K562 (cell line): ENCODE data around the gene EIF3K. TPM values are rescaled to one million over a fixed set of nuclear protein-coding genes. Genes with fewer than 3 reads are reported as not detected.

Experiments
- ARID2 ChIP-seq: fragments of 450-650 bp; IDR thresholded peaks from 2 replicates; pipeline ENCODE4 v1.6.1; 2017; ENCODE audit warnings: antibody characterized with exemption, mild to moderate bottlenecking
- BRD4 ChIP-seq: fragments of 200-600 bp; sonication (generic); IDR thresholded peaks from 2 replicates; pipeline ENCODE4 v1.6.1; 2017; ENCODE audit warnings: inconsistent platforms
- CHD2 ChIP-seq: IDR thresholded peaks from 2 replicates; pipeline ENCODE4 v1.6.1; 2011; ENCODE audit warnings: low read depth, low read length
- DPF2 ChIP-seq: fragments of 450-650 bp; IDR thresholded peaks from 2 replicates; pipeline ENCODE4 v1.6.1; 2016
- ETV6 ChIP-seq, 3 experiments: fragments of 150-350 bp in 1 of 3; sonication (generic) in 1 of 3; formaldehyde crosslinking in 1 of 3; IDR thresholded peaks; 2 replicates each; pipeline versions ENCODE4 v1.6.1 to v1.8.0; 2014 to 2022; ENCODE audit warnings: borderline replicate concordance in 2 of 3, low read depth in 2 of 3, antibody characterized with exemption in 1 of 3, low read length in 1 of 3, mild to moderate bottlenecking in 1 of 3, missing genetic modification reagents in 1 of 3
- HNRNPLL ChIP-seq: fragments of 200-400 bp; formaldehyde crosslinking; IDR thresholded peaks from 2 replicates; pipeline ENCODE4 v1.6.1; 2017; ENCODE audit warnings: low read length, low read depth, mild to moderate bottlenecking; ENCODE audit not compliant: poor library complexity, severe bottlenecking
- NKRF ChIP-seq: fragments of 450-650 bp; IDR thresholded peaks from 2 replicates; pipeline ENCODE4 v1.6.1; 2016; ENCODE audit warnings: borderline replicate concordance
- NR2C1 ChIP-seq, 2 experiments: fragments of 450-650 bp; IDR thresholded peaks; 2 replicates each; pipeline ENCODE4 v1.6.1; 2017; ENCODE audit warnings: mild to moderate bottlenecking in 2 of 2, antibody characterized with exemption in 1 of 2, inconsistent platforms in 1 of 2, missing compliant biosample characterization in 1 of 2, missing genetic modification characterization in 1 of 2
- PCBP1 ChIP-seq: fragments of 200-400 bp; formaldehyde crosslinking; IDR thresholded peaks from 2 replicates; pipeline ENCODE4 v1.6.1; 2018; ENCODE audit warnings: mild to moderate bottlenecking, low read depth, low read length; ENCODE audit not compliant: poor library complexity, severe bottlenecking
- PHF20 ChIP-seq: fragments of 450-650 bp; IDR thresholded peaks from 2 replicates; pipeline ENCODE4 v1.6.1; 2018; ENCODE audit not compliant: partially characterized antibody
- SOX6 ChIP-seq: fragments of 450-650 bp; IDR thresholded peaks from 2 replicates; pipeline ENCODE4 v1.6.1; 2014; ENCODE audit warnings: mild to moderate bottlenecking
- SRF ChIP-seq, 2 experiments: fragments of 250-450, 450-650 bp in 1 of 2; sonication (Bioruptor Pico) in 1 of 2; sonication (generic) in 1 of 2; formaldehyde crosslinking; IDR thresholded peaks; 2 replicates each; pipeline versions ENCODE4 v1.5.0 to v1.5.1; 2020 to 2022; ENCODE audit warnings: mild to moderate bottlenecking in 1 of 2, missing genetic modification reagents in 1 of 2
- TAF7 ChIP-seq: fragments of 450-650 bp; IDR thresholded peaks from 2 replicates; pipeline ENCODE4 v1.6.1; 2016; ENCODE audit warnings: missing genetic modification characterization, missing compliant biosample characterization
- TOE1 ChIP-seq, 2 experiments: fragments of 450-650 bp in 1 of 2; sonication (generic) in 1 of 2; formaldehyde crosslinking in 1 of 2; IDR thresholded peaks; 2 replicates each; pipeline versions ENCODE4 v1.7.1 to v1.8.0; 2016 to 2022; ENCODE audit warnings: borderline replicate concordance in 2 of 2, mild to moderate bottlenecking in 2 of 2, antibody characterized with exemption in 1 of 2, inconsistent platforms in 1 of 2, low read depth in 1 of 2, missing genetic modification reagents in 1 of 2, moderate library complexity in 1 of 2
- U2AF1 ChIP-seq: fragments of 200-400 bp; formaldehyde crosslinking; optimal IDR thresholded peaks from 2 replicates; pipeline ENCODE3; 2017; ENCODE audit warnings: mild to moderate bottlenecking, low read depth, low read length, moderate library complexity
- XRCC5 ChIP-seq: fragments of 200-400 bp; formaldehyde crosslinking; IDR thresholded peaks from 2 replicates; pipeline ENCODE4 v1.6.1; 2017; ENCODE audit warnings: low read depth, mild to moderate bottlenecking, low read length
- ZBTB1 ChIP-seq: sonication (generic); formaldehyde crosslinking; IDR thresholded peaks from 2 replicates; pipeline ENCODE4 v1.8.1; 2023; ENCODE audit warnings: missing genetic modification reagents, low read depth, mild to moderate bottlenecking, borderline replicate concordance
- ZBTB2 ChIP-seq: fragments of 450-650 bp; IDR thresholded peaks from 2 replicates; pipeline ENCODE4 v1.6.1; 2016; ENCODE audit warnings: antibody characterized with exemption
- ZBTB8A ChIP-seq: fragments of 450-650 bp; IDR thresholded peaks from 2 replicates; pipeline ENCODE4 v1.6.1; 2018; ENCODE audit warnings: mild to moderate bottlenecking, moderate library complexity; ENCODE audit not compliant: partially characterized antibody
- ZNF280A ChIP-seq: fragments of 450-650 bp; IDR thresholded peaks from 2 replicates; pipeline ENCODE4 v1.6.1; 2018; ENCODE audit warnings: mild to moderate bottlenecking, low read depth; ENCODE audit not compliant: partially characterized antibody
- ZNF445 ChIP-seq: fragments of 250-450 bp; sonication (Bioruptor Pico); IDR thresholded peaks from 2 replicates; pipeline ENCODE4 v1.4.0; 2020; ENCODE audit warnings: low read depth, mild to moderate bottlenecking, moderate library complexity
- polyA plus RNA-seq, 8 experiments: library from polyadenylated mRNA; depleted of rRNA in 4 of 8; stranded (reverse) in 5 of 8; unstranded in 3 of 8; fragments of >200 nt; fragmentation: Nextera tagmentation in 2 of 8; fragmentation: Illumina TruSeq in 1 of 8; extraction: Ambion mirVana in 2 of 8; extraction: Trizol in 1 of 8; gene quantifications; 2 replicates each; pipeline versions ENCODE4 v1.2.1 to v1.2.3, GENCODE V29; 2011 to 2014; ENCODE audit warnings: inconsistent platforms in 1 of 8, missing spikeins in 1 of 8
- total RNA-seq, 7 experiments: library from RNA; depleted of rRNA in 6 of 7; stranded (reverse); fragments of >200 nt in 6 of 7; fragmentation: Illumina TruSeq in 2 of 7; extraction: Trizol in 2 of 7; gene quantifications; 2 replicates each; pipeline versions ENCODE4 v1.2.1 to v1.2.3, GENCODE V29; 2011 to 2021; ENCODE audit warnings: low replicate concordance in 1 of 7

EIF3K gene
- total and polyA plus RNA-seq, 9 of the 15 experiments (the other 6 are each of a cell fraction or from before 2014, with no cell fraction given): 387 to 1,827 (median 733) TPM

- TF ChIP-seq ZNF280A (no peak), ZNF445 (CRISPR knock-in tag) (no peak), ZBTB2 (peak; percentile 96), SRF (CRISPR knock-in tag; IDR thresholded peaks at IDR 0.05) (peak in 1 of 2 experiments; percentile 41; a peak in 1 of 4 replicates), ZBTB1 (CRISPR knock-in tag) (no peak), DPF2 (no peak), PCBP1 (no peak), NR2C1 (IDR thresholded peaks at IDR 0.05) (no peak), NR2C1 (tag; IDR thresholded peaks at IDR 0.05) (no peak), TAF7 (tag) (0 out of 2 replicates have a peak, but pooled peaks have one; percentile 58), CHD2 (no peak), HNRNPLL (peak; percentile 56), TOE1 (IDR thresholded peaks at IDR 0.05; ENCODE audit: borderline replicate concordance) (peak; percentile 97), TOE1 (CRISPR knock-in tag; IDR thresholded peaks at IDR 0.05; ENCODE audit: borderline replicate concordance, low read depth) (no peak), ETV6 (IDR thresholded peaks at IDR 0.05; ENCODE audit: borderline replicate concordance in 1 of 2, low read depth in 2 of 2, low read length in 1 of 2) (peak in 1 of 2 experiments; percentile 22; a peak in 2 of 4 replicates), ETV6 (CRISPR knock-in tag; IDR thresholded peaks at IDR 0.05; ENCODE audit: borderline replicate concordance) (no peak), ARID2 (no peak), SOX6 (no peak; the same call in 1 of the 2 replicates), BRD4 (no peak), XRCC5 (no peak), NKRF (peak; percentile 98), PHF20 (peak; percentile 78), U2AF1 (no peak), ZBTB8A (no peak)
Measured at GRCh38 chr19:38618590-38619360, at the start of gene EIF3K (continued).
